B cell (primary cell): ENCODE results near the gene ENPP4. TPM values are rescaled to one million over a fixed set of nuclear protein-coding genes. Genes with fewer than 3 reads are reported as not detected.

Experiments used
- ATAC-seq: fragments of 200-7000 bp; cut with Tn5 transposase; one replicate; pipeline ENCODE4 v1.10.0; 2021; ENCODE audit warnings: low read depth, mild to moderate bottlenecking, moderate number of reproducible peaks, moderate library complexity
- CTCF ChIA-PET: fragments of 350-600 bp; sonication (Branson Sonifier 250); formaldehyde crosslinking; loops from one replicate; lab custom pipeline; 2021; ENCODE audit warnings: antibody characterized with exemption, inconsistent platforms; lab: Charles Lee
- POLR2A ChIA-PET: fragments of 350-600 bp; sonication (Branson Sonifier 250); formaldehyde crosslinking; loops from one replicate; lab custom pipeline; 2021; ENCODE audit warnings: antibody characterized with exemption; lab: Charles Lee
- DNase-seq: peaks from one replicate; pipeline ENCODE4 v3.0.0; 2013
- H2AFZ ChIP-seq: 2 replicates; pipeline ENCODE4 v1.6.1; 2012; ENCODE audit warnings: mild to moderate bottlenecking, low read depth, low read length; ENCODE audit not compliant: insufficient read depth, poor library complexity, severe bottlenecking
- H3K27ac ChIP-seq, 2 donors: 1 replicate in 1 of 2; 2 replicates in 1 of 2; pipeline ENCODE4 v1.5.1; 2012 to 2013; ENCODE audit warnings: low read length in 2 of 2, mild to moderate bottlenecking in 2 of 2, moderate library complexity in 1 of 2
- H3K27me3 ChIP-seq, 4 experiments: fragments of 200-600 bp in 1 of 4; sonication (generic) in 1 of 4; replicated peaks in 1 of 4; 1 replicate in 2 of 4; 2 replicates in 2 of 4; pipeline versions ENCODE4 v1.6.1 to v1.7.0; 2013 to 2016; ENCODE audit warnings: low read length in 3 of 4, mild to moderate bottlenecking in 2 of 4, mixed read lengths in 1 of 4, moderate library complexity in 1 of 4; ENCODE audit not compliant: insufficient read depth in 4 of 4, control insufficient read depth in 3 of 4; ENCODE audit errors: control extremely low read depth in 1 of 4
- H3K36me3 ChIP-seq, 2 experiments: replicated peaks in 1 of 2; 1 replicate in 1 of 2; 2 replicates in 1 of 2; pipeline versions ENCODE4 v1.6.1 to v1.7.1; 2013; ENCODE audit warnings: low read length in 1 of 2; ENCODE audit not compliant: insufficient read depth in 2 of 2, control insufficient read depth in 1 of 2; ENCODE audit errors: control extremely low read depth in 1 of 2, extremely low read depth in 1 of 2
- H3K4me1 ChIP-seq, 2 donors: fragments of 200-600 bp in 1 of 2; sonication (generic) in 1 of 2; 1 replicate in 1 of 2; 2 replicates in 1 of 2; pipeline versions ENCODE4 v1.5.1 to v1.6.1; 2013 to 2017; ENCODE audit warnings: low read length in 2 of 2; ENCODE audit not compliant: control insufficient read depth in 2 of 2, insufficient read depth in 2 of 2
- H3K4me2 ChIP-seq: replicated peaks from 2 replicates; pipeline ENCODE3; 2012; ENCODE audit warnings: mild to moderate bottlenecking, low read depth, low read length; ENCODE audit not compliant: poor library complexity, severe bottlenecking
- H3K4me3 ChIP-seq, 5 experiments: fragments of 200-600 bp in 1 of 5; sonication (generic) in 1 of 5; 1 replicate in 3 of 5; 2 replicates in 2 of 5; pipeline versions ENCODE4 v1.5.1 to v1.7.0; 2011 to 2016; ENCODE audit warnings: low read length in 4 of 5, mild to moderate bottlenecking in 4 of 5, low read depth in 2 of 5, control low read depth in 1 of 5, moderate library complexity in 1 of 5; ENCODE audit not compliant: insufficient read depth in 1 of 5; ENCODE audit errors: control extremely low read depth in 1 of 5, extremely low read depth in 1 of 5
- H3K79me2 ChIP-seq: fragments of 200-600 bp; sonication (generic); one replicate; pipeline ENCODE4 v1.6.0; 2016; ENCODE audit warnings: low read length; ENCODE audit not compliant: control insufficient read depth, insufficient read depth
- H3K9ac ChIP-seq: fragments of 200-600 bp; sonication (generic); 2 replicates; pipeline ENCODE4 v1.6.1; 2017; ENCODE audit warnings: mild to moderate bottlenecking, low read length, moderate library complexity
- H3K9me3 ChIP-seq, 3 donors: one replicate each; pipeline versions ENCODE4 v1.6.1 to v1.7.1; 2013; ENCODE audit warnings: low read length in 2 of 3; ENCODE audit not compliant: control insufficient read depth in 2 of 3, insufficient read depth in 1 of 3; ENCODE audit errors: control extremely low read depth in 1 of 3
- H4K20me1 ChIP-seq: 2 replicates; pipeline ENCODE4 v1.6.0; 2012; ENCODE audit warnings: mild to moderate bottlenecking, low read length; ENCODE audit not compliant: insufficient read depth, control insufficient read depth, poor library complexity, severe bottlenecking
- H3K27ac Mint-ChIP-seq: one replicate; pipeline ENCODE4 v1.8.0; 2021; ENCODE audit warnings: mixed read lengths
- H3K27me3 Mint-ChIP-seq: one replicate; pipeline ENCODE4 v1.8.0; 2021; ENCODE audit warnings: mixed read lengths
- H3K4me1 Mint-ChIP-seq: one replicate; pipeline ENCODE4 v1.8.0; 2021; ENCODE audit warnings: mixed read lengths
- H3K4me3 Mint-ChIP-seq: one replicate; pipeline ENCODE4 v1.8.0; 2021; ENCODE audit warnings: mixed read lengths
- H3K9me3 Mint-ChIP-seq: one replicate; pipeline ENCODE4 v1.8.0; 2022; ENCODE audit warnings: mixed read lengths; ENCODE audit not compliant: insufficient read depth
- CTCF ChIP-seq: fragments of 200-600 bp; IDR thresholded peaks from one replicate; pipeline ENCODE4 v1.8.0; 2022; ENCODE audit warnings: antibody characterized with exemption, mild to moderate bottlenecking
- EZH2 ChIP-seq: IDR thresholded peaks from 2 replicates; pipeline ENCODE4 v1.6.1; 2012; ENCODE audit warnings: borderline replicate concordance, low read depth, mild to moderate bottlenecking, moderate library complexity, low read length; ENCODE audit not compliant: insufficient read depth, poor library complexity, severe bottlenecking
- WGBS: methylation state at CpG from one replicate; pipeline ENCODE4 v1.1.5; 2013; ENCODE audit warnings: missing lambda C conversion rate; ENCODE audit not compliant: insufficient coverage; 5-methylcytosine and 5-hydroxymethylcytosine counted together
- intact Hi-C: fragments of 100-400 bp; cut with micrococcal nuclease; formaldehyde crosslinking; loops from one replicate; pipeline ENCODE4 v1.10.0; 2022
- polyA plus RNA-seq: library from polyadenylated mRNA; depleted of rRNA; stranded (reverse); fragments of >200 nt; gene quantifications from 2 replicates; pipeline ENCODE4 v1.2.3, GENCODE V29; 2012
- total RNA-seq, 2 donors: library from RNA; stranded (reverse); fragments of 120-200 nt in 1 of 2; gene quantifications; 1 replicate in 1 of 2; 2 replicates in 1 of 2; pipeline versions ENCODE4 v1.2.3 to v1.2.4, GENCODE V29; 2013 to 2022

The ENPP4 gene
- total and polyA plus RNA-seq, 2 donors (not counting 1 experiment from before 2014, with no cell fraction given), result 2.9 to 10.0 TPM

GRCh38 chr6:46136831-46137230 lies 7.0 kb downstream of the ENPP4 start:
- no peaks in the 10 kb centered on the region for H3K9me3 ChIP-seq
- H3K4me3 Mint-ChIP-seq, result no peak overlapping the region
- no peak overlapping the region for H3K4me2 ChIP-seq
- H3K9ac ChIP-seq, result no peak overlapping the region
- WGBS, result 86% methylated on average over 1 of the region's 2 CpGs
- H3K9me3 Mint-ChIP-seq, result no peaks in the 10 kb centered on the region
- no peak overlapping the region for H3K27ac ChIP-seq
- TF ChIP-seq EZH2 (no peak), CTCF (no peak)
- H3K79me2 ChIP-seq, result peaks cover 31% of the 10 kb centered on the region
- no peak overlapping the region for H2AFZ ChIP-seq
- H3K36me3 ChIP-seq, result peaks cover 0 to 2% of the 10 kb centered on the region in 2 experiments
- no peak overlapping the region for H3K4me3 ChIP-seq
- intact Hi-C loops, result loop anchor here (10.0 kb wide), 1 partner anchor 518 kb away; the partner anchor contains the start of genes CYP39A1 and SLC25A27
- ChIA-PET CTCF (interaction anchor here (1.8 kb wide), 1 partner anchor 273 kb away, joined by 6 read pairs; no protein-coding TSS in a partner anchor), POLR2A (no interaction called here)
- peaks cover 4% of the 10 kb centered on the region for H4K20me1 ChIP-seq
- ATAC-seq (no peak), DNase-seq (no peak)
- H3K27me3 ChIP-seq, result no peaks in the 10 kb centered on the region
- H3K4me1 Mint-ChIP-seq, result peaks cover 36% of the 10 kb centered on the region
- peaks cover 4 to 10% of the 10 kb centered on the region in 2 donors for H3K4me1 ChIP-seq
- no peaks in the 10 kb centered on the region for H3K27me3 Mint-ChIP-seq
- H3K27ac Mint-ChIP-seq, result no peak overlapping the region

GRCh38 chr6:46137387-46137786 lies 7.6 kb downstream of the ENPP4 start:
- Histone ChIP-seq H3K27ac (no peak overlapping the region), H3K79me2 (peaks cover 31% of the 10 kb centered on the region), H3K4me2 (no peak overlapping the region), H3K36me3 (peaks cover 0 to 4% of the 10 kb centered on the region in 2 experiments), H3K4me1 (peaks cover 4 to 10% of the 10 kb centered on the region in 2 donors), H3K9me3 (no peaks in the 10 kb centered on the region), H3K4me3 (no peak overlapping the region), H3K27me3 (no peaks in the 10 kb centered on the region), H2AFZ (no peak overlapping the region), H4K20me1 (peaks cover 4% of the 10 kb centered on the region), H3K9ac (no peak overlapping the region)
- WGBS, result 86% methylated on average over 1 of the region's 2 CpGs
- Mint-ChIP-seq H3K9me3 (no peaks in the 10 kb centered on the region), H3K27me3 (no peaks in the 10 kb centered on the region), H3K4me3 (no peak overlapping the region), H3K27ac (no peak overlapping the region), H3K4me1 (peaks cover 33% of the 10 kb centered on the region)
- intact Hi-C loops, result loop anchor here (10.0 kb wide), 1 partner anchor 517 kb away; the partner anchor contains the start of genes CYP39A1 and SLC25A27
- no peak for ATAC-seq
- no peak for TF ChIP-seq CTCF
- TF ChIP-seq EZH2, result no peak
- ChIA-PET CTCF (interaction anchor here (1.9 kb wide), 1 partner anchor 83 kb away, joined by 6 read pairs; no protein-coding TSS in a partner anchor), POLR2A (no interaction called here)
- DNase-seq, result no peak
